NCI-H446 treated with DMSO at 0.1 percent for 48 hours (cell line): Measurements from ENCODE around the gene RSPH1.
"Not testable (repeated sequence)": the region's sequence is repeated elsewhere in the genome, so short reads cannot be mapped to it uniquely, and the experiment has no call there.

ENCODE experiments used
- DNase-seq: peaks from one replicate; lab custom pipeline; 2025; lab: John Stamatoyannopoulos, UW

RSPH1 gene

DNA sequence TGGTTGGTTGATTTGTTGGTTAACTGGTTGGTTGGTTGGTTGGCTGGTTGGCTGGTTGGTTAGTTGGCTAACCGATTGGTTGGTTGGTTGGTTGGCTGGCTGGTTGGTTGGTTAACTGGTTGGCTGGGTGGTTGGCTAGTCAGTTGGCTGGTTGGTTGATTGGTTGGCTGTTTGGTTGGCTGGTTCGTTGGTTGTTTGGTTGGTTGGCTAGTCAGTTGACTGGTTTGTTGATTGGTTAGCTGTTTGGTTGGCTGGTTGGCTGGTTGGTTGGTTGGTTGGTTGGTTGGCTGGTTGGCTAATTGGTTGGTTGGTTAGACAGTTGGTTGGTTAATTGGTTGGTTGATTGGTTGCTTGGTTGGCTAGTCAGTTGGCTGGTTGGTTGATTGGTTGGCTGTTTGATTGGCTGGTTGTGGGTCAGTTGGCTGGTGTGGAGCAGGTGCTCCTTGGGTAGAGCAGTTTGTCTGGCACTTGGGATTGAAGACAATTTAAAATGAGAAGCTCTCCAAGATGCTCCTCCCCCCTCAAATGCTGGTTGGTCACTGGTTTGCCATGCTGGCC lies 6.9 kb downstream of the RSPH1 start:
- no peak for DNase-seq

DNA sequence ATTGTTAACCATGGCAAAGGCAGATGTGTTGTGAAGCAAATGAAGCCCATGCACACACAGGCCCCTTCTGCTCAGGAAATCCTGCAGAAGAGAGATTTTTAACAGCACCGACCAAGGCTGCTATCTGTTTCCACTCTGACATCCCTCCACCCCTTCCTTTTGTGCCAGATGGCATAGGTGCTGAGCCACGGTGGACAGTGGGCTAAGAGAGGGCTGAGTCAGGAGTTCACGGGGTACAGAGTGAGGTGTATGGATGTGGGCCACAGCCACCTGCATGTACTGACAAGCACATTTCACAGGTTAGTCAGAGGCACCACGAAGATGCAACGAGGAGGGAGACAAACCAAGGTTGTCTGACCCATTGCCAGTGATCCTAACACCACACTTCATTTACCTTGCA lies 9.5 kb downstream of the RSPH1 start:
- no peak for DNase-seq

DNA sequence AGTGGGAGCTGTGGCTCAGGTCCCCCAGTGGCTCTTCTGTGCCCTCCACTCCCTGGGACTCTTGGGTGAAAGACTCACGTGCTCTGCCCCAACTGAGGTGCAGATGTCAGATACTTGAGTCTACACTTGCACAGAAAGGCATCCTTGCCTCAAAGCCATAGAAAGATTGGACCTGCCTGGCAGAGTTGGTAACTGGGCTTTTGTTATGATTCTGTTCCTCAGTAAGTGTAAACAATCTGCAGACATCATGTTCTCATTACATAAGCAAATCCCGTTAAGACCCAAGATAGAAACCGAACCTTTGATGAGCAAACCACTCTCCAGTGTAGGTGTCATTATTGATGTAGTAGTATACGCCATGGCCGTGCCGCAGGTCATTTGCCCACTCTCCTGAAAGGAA lies 10.0 kb downstream of the RSPH1 start:
- DNase-seq, result no peak

DNA sequence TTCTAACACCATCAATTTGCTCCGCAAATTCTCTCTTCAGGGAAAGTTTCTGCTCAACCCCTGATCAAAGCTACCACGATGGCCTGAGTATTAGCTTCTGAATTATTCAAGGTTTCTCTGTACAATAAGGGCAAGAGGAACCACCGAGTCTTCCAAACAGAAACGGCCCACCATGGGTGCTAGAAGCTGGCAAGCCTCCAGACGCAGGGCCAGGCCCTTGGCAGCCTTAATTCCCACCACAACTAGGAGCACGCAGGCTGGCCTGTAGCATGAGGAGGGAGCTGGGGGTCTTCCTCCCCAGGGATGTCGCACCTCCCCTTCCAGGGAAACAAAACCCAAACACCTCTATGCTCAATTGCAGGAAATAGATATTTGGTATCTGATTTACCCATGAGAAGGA lies 11.1 kb downstream of the RSPH1 start:
- no peak for DNase-seq

DNA sequence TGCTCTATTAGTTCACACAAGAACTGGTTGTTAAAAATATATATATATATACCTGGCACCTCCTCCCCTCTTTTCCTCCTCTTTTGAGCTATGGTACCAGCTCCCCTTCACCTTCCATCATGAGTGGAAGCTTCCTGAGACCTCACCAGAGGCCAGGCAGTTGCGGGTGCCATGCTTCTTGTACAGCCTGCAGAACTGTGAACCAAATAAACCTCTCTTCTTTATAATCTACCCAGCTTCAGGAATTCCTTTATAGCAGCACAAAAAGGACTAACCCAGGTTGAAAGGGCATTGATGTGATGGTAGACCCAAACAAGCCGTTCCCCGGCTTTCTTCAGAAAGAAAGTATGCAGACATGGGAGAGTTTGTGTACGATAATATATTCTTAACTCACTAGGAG lies 14.9 kb downstream of the RSPH1 start:
- DNase-seq, result no peak

DNA sequence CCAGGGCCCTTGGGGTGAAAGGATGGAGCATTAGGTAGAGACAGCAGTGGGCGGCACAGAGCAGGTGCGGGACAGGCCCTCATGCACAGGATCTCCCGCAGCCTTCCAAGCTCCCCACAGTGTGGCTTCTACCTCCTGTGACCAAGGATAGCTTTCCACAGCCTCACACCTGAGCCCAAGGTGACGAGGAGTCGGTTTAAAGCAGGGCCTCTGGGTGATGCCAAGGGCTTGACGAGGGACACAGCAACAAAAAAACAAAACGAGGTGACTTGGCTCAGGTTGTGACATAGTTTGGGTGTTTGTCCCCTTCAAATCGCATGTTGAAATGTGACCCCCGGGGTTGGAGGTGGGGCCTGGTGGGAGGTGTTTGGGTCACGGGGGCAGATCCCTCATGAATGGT lies 15.3 kb downstream of the RSPH1 start:
- DNase-seq, result no peak

DNA sequence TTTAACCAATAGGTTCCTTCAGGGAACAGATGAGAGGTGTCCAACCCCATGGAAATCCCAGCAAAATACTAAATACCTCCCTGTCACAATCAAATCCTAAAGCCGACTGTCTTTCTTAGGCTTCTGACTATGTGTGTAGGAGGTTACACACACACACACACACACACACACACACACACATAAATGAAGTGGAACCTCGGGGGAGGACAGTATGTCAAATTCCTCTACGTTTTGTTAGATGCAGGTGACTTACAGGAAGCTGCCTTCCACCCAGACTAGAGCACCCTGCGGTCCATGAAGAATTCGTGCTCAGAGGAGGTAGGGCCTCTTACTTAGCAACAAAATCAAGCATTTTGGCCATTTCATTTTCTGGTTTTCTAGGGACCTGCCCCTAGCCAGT lies 16.4 kb downstream of the RSPH1 start:
- no peak for DNase-seq

DNA sequence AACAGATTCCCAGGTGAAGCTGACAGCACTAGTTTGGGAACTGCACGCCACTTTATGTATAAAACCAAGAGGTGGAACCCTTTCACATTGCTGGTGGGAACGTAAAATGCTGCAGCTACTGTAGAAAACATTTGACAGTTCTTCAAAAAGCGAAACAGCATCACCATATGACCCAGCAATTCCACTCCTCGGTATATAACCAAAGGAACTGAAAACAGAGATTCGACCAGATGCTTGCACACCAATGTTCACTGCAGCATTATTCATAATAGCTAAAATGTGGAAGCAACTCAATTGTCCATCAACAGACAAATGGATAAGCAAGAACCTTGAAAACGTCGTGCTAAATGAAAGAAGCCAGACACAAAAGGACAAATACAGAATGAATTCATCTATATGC lies 17.5 kb downstream of the RSPH1 start:
- DNase-seq, result no peak

DNA sequence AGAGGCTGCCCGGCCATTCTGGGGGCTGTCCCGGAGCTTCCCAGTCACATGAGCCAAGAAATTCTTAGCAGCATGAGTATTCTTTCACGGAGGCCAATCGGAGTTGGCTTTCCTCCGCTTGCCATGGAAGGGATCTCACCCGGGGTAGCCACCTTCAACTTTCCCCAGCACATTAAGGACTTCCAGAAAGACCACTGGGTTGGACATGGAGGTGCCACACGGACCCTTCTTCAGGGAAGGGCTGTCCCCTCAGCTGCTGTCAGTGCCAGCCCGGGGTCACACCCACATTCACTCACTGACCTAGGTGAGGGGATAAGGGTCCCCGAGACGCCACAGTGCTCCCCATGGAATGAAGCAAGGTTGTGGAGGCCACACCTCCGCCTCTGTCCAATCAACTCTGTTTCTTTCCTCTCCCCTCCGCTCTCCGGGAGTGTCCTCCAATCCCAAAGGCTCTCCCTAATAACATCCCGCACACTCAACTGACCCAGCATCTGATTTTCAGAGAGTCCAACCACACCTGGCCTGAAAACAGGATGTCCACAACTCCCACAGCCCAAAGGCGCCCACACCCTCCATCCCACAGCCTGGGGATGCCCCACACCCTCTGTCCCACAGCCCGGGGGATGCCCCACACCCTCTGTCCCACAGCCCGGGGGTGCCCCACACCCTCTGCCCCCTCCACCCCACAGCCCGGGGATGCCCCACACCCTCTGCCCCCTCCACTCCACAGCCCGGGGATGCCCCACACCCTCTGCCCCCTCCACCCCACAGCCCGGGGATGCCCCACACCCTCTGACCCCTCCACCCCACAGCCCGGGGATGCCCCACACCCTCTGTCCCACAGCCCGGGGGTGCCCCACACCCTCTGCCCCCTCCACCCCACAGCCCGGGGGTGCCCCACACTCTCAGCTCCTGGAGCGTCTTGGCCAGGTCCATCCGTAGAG lies 19.4 kb downstream of the RSPH1 start:
- no peak for DNase-seq

DNA sequence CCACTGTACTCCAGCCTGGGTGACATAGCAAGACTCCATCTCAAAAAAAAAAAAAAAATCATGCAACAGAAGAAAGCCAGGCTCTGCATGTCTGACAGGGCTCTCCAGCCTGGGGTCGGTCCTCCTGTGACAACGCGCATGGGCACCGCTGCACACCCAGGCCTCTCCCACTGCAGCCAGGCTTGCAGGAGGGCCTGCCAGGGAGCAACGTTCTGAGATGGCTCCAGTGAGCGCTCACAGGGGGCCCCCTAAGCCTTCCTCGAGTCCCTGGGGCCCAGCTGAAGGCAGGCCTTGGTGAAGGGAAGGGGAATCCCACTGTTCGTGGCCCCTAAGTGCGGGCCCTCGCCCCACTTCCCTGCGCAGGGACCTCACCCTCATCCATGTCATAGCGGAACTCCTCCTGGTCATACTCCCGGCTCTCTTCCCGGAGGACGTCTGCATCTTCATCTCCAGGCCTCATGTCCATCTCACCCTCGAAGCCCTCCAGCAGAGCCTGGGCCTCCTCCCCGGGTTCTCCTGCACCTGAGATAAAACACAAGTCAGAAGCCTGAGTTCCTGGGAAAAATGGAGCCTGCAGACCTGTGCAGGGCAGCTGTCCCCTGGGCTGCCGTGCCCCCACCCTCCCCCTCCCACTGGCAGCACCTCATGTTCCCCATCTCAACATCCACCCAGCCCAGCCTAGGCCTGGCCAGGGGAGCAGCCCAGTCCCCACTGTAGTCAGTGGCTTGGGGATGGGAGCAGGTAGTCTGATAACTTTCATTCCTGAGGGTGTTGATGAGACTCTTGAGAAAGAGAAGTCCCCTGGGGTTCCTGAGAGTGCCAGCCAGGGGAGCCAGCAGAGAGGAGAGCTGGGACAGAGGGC lies 20.3 kb downstream of the RSPH1 start:
- no peak for DNase-seq

DNA sequence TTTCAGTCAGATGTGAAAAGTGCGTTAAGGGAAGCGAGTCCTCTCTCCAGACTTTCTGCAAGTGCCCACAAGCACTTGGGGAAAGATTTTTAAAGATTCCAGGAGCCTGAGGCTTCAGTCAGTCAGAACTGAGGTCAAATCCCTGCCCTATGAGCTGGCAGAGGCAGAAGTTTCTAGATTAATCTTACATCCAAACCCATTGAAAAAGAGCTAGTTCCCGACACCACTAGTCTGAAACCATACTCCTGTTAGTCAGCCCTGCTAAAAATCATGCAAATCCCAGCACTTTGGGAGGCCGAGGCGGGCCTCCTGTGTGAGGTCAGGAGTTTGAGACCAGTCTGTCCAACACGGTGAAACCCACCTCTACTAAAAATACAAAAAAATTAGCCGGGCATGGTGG lies 21.0 kb downstream of the RSPH1 start:
- no peak for DNase-seq

DNA sequence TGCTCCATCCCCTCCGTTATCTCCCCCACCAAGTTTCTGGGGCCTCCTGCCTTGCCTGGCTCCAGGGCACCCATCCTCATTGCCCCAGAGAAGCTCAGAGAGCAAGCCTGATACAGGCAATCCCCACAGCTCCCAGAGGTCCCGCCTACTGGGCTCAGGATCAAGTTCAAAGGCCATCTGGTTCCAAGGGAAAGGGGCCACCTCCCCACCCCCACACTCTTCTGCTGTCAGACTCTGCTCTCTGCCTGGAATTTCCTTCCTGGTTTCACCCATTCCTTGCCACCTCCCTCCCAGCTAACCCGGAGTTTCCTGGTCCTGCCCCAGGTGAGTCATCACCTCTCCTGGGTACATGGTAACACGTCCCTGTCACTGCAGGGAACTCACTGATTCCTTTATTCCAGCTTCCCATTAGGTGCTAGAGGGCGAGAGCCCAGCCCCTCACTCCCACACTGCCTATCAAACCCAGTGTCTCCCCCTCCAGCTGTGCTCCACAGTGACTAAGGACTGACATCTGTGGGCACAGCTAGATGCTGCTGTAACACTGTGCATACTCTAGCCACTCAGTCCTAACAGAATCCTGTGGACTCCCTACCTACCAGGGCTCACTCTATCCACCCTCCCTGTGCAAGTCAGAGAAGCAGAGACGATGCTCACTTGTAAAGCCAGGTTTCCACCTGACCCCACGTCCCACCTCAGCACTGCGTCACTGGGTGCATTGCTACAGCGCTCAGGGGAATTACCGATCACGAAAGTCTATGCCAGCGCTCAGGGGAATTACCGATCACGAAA lies 21.8 kb downstream of the RSPH1 start:
- no peak for DNase-seq

DNA sequence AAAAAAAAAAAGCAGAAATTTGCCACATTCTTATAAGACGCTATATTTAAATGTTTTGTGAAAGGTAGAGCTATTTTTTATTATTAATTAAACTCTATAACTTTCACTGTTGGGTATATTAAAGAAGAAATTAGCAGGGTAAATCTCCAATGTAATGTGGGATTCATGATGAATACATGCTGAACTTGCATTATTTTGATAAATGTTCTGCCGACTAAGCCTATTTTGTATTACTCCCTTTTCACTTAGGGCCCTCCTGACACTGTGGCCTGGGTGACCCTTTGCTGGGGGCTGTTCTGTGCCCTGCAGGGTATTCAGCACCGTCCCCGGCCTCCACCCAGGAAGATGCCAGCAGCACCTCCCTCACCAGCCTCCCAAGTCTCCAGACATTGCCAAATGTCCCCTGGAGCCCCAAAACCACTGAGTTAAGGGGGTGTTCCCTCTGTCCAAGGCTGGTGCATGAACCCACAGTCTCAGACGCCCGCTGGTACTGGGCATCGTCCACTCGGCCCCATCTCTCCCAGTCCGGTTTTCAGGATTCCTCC lies 22.5 kb downstream of the RSPH1 start:
- DNase-seq, result no peak

DNA sequence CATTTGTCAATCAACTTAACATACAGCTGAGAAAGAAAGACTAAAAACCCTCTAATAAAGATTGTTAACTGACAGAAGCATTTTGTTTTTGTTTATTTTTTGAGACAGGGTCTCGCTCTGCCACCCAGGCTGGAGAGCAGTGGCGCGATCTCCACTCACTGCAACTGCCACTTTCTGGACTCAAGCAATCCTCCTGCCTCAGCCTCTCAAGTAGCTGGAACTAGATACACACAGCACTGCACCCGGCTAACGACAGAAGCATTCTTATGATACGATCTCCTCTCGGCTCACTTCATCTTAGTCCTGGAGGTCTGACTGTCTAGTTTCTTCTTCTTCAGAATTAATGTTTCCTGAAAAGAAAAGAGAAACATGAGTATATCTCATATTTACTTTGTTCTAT lies 23.5 kb downstream of the RSPH1 start:
- no peak for DNase-seq

DNA sequence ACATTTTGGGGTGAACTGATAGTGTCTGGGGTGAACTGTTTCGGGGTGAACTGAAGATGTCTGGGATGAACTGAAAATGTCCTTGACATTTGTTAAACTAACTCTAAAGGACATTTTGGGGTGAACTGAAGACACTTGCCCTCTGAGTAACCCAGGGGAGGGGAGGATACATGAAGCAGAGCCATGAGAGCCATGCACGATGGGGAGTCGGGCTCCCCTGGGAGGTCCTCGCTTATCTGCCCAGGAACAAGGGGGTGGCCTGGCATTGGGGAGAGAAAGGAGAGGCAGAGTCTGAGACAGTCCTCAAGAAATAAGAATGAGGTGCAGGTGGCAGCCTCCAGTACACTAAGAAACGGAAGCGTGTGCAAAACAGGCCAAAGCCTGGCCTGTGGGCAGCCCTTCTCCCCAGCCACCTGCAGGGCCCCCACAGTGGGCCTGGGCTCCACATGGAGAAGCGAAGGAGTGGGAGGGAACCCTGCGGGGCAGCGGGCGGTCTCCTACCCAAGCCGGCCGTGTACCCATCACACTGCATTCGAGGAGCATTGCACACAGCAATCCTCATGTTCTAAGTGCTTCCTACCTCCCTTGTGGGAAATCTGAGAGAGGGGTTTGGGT lies 24.2 kb downstream of the RSPH1 start:
- DNase-seq, result no peak

DNA sequence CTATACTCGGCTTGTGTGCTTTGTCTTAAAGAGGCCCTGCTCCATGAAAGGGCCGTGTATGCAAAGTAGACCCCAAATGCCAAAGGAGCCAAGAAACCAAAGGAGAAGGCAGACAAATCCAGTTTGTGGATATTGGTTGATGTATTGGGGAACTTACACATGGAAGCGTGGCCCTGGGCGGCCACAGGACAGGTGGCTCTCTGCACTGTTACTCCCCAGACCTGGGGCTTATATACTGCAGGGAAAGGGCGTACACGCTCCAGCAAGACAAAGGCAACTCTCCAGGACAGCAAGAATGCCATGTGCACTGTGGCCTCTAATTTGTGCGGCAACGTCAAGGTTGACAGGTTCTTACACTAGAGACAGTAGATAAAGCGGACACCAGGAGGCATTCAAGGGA lies 24.8 kb downstream of the RSPH1 start:
- no peak for DNase-seq

DNA sequence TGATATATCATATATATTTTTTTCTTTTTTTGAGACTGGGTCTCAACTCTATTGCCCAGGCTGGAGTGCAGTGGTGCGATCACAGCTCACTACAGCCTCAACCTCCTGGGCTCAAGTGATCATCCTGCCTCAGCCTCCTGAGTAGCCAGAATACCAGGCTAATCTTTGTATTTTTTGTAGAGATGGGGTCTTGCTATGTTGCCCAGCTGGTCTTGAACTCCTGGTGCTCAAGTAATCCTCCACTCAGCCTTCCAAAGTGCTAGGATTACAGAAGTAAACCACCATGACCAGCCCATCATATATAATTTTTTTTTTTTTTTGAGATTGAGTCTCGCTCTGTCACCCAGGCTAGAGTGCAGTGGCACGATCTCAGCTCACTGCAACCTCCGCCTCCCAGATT lies 26.3 kb downstream of the RSPH1 start:
- not testable (repeated sequence) for DNase-seq

DNA sequence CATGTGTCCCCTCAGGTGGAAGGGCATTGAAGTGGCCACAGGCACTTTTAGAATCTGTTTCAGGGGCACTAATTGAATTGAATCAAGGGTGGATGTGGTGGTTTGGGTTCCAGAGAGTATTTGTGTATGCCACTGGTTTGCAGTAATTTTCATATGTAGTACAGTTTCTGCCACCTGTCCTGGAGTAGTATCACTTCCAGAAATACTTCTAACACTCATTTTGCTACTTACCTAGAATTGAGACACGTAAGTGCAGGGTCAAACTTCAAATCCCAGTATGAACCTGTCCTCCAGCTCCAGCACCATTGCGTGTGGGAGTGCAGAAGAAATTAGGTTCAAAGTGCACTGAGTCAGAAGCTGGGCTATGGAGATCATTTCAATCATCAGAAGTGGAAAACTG lies 26.8 kb downstream of the RSPH1 start:
- DNase-seq, result no peak

DNA sequence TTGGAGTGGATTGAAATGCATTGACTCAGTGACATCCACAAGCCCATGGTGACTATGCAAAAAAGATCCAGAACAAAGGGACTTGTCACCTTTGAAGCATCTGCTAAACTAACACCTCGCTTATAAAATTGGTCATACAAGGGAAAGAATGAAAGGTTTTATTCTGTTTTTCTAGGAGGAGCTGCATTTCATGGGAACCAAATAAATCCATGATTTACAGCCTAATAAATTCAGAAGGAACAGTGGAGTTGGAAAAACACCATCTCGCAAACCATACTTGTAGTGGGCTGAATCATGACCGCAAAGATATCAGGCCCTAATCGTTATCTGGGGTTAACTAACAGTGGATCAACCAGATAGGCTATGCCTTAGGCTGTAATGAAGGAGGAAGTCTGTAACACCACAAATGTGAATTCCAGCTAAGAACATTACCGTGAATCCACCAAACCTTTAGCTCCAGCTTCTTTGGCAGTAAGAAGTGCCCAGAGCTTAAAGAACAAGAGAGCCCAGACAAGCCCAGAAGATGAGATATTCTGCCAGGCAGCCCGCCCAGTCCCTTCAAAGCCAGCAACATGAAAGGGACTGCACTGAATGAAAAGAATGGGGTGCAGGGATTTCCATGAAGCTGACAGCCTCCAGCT lies 27.4 kb downstream of the RSPH1 start:
- no peak for DNase-seq

DNA sequence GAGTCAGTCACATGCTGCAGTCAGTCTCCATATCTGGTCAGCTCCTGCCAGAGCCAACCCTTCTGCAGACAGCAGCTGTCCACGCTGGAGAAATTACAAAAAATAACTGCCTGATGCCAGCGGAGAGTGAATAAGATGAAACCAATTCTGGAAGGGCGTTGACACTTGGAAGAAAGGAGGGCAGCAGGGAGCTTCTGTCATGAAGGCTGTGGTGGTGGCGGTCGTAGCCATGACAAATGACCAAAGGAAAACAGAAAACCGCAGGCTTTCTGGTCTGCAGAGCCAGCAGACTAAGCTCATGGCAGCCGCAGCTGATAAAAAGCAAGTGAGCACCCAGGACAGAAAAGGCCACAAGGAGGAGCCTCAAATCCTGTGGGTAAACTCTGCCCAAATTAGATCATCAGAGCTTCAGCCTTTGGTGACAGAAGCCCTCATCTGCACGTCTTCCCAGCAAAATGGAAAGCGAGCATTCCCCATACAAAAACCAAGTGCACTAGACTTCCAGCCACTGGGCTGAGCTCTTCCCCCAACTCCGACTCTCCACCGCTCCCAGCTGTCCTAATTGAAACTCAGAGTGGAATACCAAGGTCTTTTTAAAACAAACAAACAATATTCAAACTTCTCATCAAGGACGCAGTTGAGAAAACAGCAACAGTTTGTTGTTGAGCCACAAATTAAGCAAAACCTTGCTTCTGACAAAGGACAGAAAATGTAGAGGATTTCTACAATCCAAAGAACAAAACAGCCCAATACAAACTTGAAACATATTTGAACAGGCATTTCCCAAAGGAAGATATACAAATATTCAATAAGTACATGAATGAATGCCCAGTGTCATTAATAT lies 28.7 kb downstream of the RSPH1 start:
- no peak for DNase-seq
